HepG2 (cell line): ENCODE data around the gene C2CD2. TPM values are rescaled to one million over a fixed set of nuclear protein-coding genes. Genes with fewer than 3 reads are reported as not detected.

Source experiments
- HBP1 ChIP-seq: IDR thresholded peaks from 2 replicates; pipeline ENCODE4 v1.6.1; 2016; ENCODE audit warnings: low read depth, control low read depth
- NONO ChIP-seq, 2 experiments: fragments of 450-650 bp in 1 of 2; sonication (generic) in 1 of 2; formaldehyde crosslinking in 1 of 2; IDR thresholded peaks in 1 of 2; conservative IDR thresholded peaks in 1 of 2; 2 replicates each; pipeline versions ENCODE4 v1.6.1 to v1.8.0; 2017 to 2022; ENCODE audit warnings: mild to moderate bottlenecking in 1 of 2, missing genetic modification reagents in 1 of 2, moderate library complexity in 1 of 2
- SRF ChIP-seq: IDR thresholded peaks from 2 replicates; pipeline ENCODE4 v1.6.1; 2011; ENCODE audit warnings: mild to moderate bottlenecking, low read depth, low read length, moderate library complexity
- ZNF280D ChIP-seq: sonication (generic); formaldehyde crosslinking; IDR thresholded peaks from 2 replicates; pipeline ENCODE4 v1.5.1; 2020; ENCODE audit warnings: mild to moderate bottlenecking, missing genetic modification reagents
- ZNF629 ChIP-seq: sonication (generic); formaldehyde crosslinking; conservative IDR thresholded peaks from 2 replicates; pipeline ENCODE4 v1.5.0; 2020; ENCODE audit warnings: missing genetic modification reagents
- ZNF737 ChIP-seq: sonication (generic); formaldehyde crosslinking; IDR thresholded peaks from 2 replicates; pipeline ENCODE4 v1.5.0; 2020; ENCODE audit warnings: missing genetic modification reagents, mild to moderate bottlenecking, borderline replicate concordance
- ZNF766 ChIP-seq: sonication (generic); formaldehyde crosslinking; IDR thresholded peaks from 2 replicates; pipeline ENCODE4 v1.5.0; 2020; ENCODE audit warnings: missing genetic modification reagents, borderline replicate concordance
- ZNF775 ChIP-seq: sonication (generic); formaldehyde crosslinking; IDR thresholded peaks from 2 replicates; pipeline ENCODE4 v1.4.0; 2020; ENCODE audit warnings: missing genetic modification reagents, mild to moderate bottlenecking, moderate library complexity, borderline replicate concordance
- polyA plus RNA-seq, 8 experiments: library from polyadenylated mRNA; depleted of rRNA in 3 of 8; stranded (reverse) in 7 of 8; unstranded in 1 of 8; fragments of >200 nt; fragmentation: Illumina TruSeq in 4 of 8; extraction: Trizol in 4 of 8; gene quantifications; 2 replicates each; pipeline versions ENCODE4 v1.2.1 to v1.2.3, GENCODE V29; 2011 to 2016; ENCODE audit warnings: low read depth in 4 of 8, missing spikeins in 1 of 8, mixed read lengths in 1 of 8; ENCODE audit not compliant: insufficient read depth in 1 of 8
- total RNA-seq, 5 experiments: library from RNA; depleted of rRNA; stranded (reverse); fragments of >200 nt; fragmentation: Illumina TruSeq; extraction: Trizol; gene quantifications; 2 replicates each; pipeline ENCODE4 v1.2.3, GENCODE V29; 2016; ENCODE audit warnings: low read depth in 1 of 5

Gene C2CD2
- total and polyA plus RNA-seq, 2 of the 13 experiments (the other 11 are each of a cell fraction or from before 2014, with no cell fraction given), result 12.5 to 19.7 TPM

DNA sequence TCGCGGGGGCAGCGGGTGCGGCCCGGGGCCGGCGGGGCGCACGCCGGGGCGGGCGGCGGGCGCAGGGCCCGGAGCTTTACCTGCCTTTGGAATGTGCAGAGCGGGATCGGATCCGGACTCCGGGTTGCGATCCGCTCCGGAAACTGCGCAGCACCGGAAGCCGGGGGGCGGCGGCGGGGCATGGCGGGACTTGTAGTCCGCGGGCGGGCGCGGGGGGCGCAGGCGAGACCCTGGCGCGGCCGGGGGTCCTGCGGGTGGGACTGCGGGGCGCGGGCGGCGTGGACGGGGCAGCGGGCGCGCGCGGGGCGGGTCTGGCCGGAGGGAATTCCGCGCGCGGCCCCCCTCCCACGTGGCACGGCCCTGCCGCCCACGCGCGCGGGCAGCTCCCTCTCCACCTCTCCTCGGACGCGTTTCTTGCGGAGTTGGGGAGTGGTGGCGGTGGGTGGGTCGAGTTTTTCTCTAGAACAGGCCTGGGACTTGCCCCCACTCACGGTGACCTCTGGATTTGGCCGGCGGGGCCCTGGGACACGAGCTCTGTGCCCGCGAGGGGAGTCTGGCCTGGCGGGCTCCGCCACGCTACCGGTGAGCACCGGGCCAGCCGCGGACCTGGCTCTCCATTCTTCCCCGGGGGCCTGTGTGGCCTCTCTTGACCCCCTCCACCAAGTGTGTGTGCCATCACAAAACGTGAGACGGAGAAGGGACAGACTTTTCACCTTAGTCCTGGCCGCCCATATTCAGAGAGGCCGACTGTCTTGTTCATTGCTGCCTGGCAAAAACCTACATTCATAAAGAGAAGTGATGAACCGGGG lies 74.4 kb downstream of the C2CD2 start, which contains the start of gene PRDM15 (continued):
- 0 out of 2 replicates have a peak, but pooled peaks have one; percentile 55 for TF ChIP-seq HBP1 (CRISPR knock-in tag)
- no peak for TF ChIP-seq ZNF280D (CRISPR knock-in tag)
- TF ChIP-seq ZNF629 (CRISPR knock-in tag), result no peak
- TF ChIP-seq ZNF737, result no peak
- TF ChIP-seq ZNF766 (CRISPR knock-in tag), result no peak
- no peak for TF ChIP-seq NONO (IDR thresholded peaks at IDR 0.05)
- TF ChIP-seq NONO (CRISPR knock-in tag; conservative IDR thresholded peaks at IDR 0.05), result no peak
- no peak for TF ChIP-seq ZNF775 (CRISPR knock-in tag)
- TF ChIP-seq SRF, result no peak
